PC-3 (cell line): ENCODE data around the gene FBXW7. TPM values are rescaled to one million over a fixed set of nuclear protein-coding genes. Genes with fewer than 3 reads are reported as not detected.

ENCODE experiments used
- ATAC-seq: fragments of 200-7000 bp; cut with Tn5 transposase; 2 replicates; pipeline ENCODE4 v1.9.1; 2020; ENCODE audit warnings: mild to moderate bottlenecking, moderate library complexity
- BruUV-seq: library from RNA; stranded (reverse); fragments of 400-500 nt; replicated peaks from 2 replicates; lab custom pipeline; 2021; lab: Mats Ljungman, UMichigan
- CTCF ChIA-PET: fragments of 300-600 bp; sonication (Branson Sonifier 250); formaldehyde crosslinking; loops from one replicate; lab custom pipeline; 2022; ENCODE audit warnings: antibody characterized with exemption; lab: Charles Lee
- POLR2A ChIA-PET: fragments of 300-600 bp; sonication (Branson Sonifier 250); formaldehyde crosslinking; loops from one replicate; lab custom pipeline; 2022; ENCODE audit warnings: antibody characterized with exemption; ENCODE audit not compliant: unreplicated experiment; lab: Charles Lee
- DNase-seq: peaks from one replicate; pipeline ENCODE4 v3.0.0-alpha.2; 2015
- H2AFZ ChIP-seq: fragments of 300-600 bp; sonication (generic); 2 replicates; pipeline ENCODE4 v1.6.0; 2016; ENCODE audit warnings: antibody characterized with exemption, low read length
- H3F3A ChIP-seq: fragments of 300-600 bp; sonication (generic); one replicate; pipeline ENCODE4 v1.6.0; 2017; ENCODE audit warnings: antibody characterized with exemption, low read length, control low read depth, mild to moderate bottlenecking; ENCODE audit not compliant: unreplicated experiment
- H3K27ac ChIP-seq: fragments of 300-600 bp; sonication (generic); 2 replicates; pipeline ENCODE4 v1.5.1; 2016; ENCODE audit warnings: mild to moderate bottlenecking, low read length
- H3K27me3 ChIP-seq: fragments of 300-600 bp; sonication (generic); 2 replicates; pipeline ENCODE4 v1.6.1; 2016; ENCODE audit warnings: low read length, mixed read lengths
- H3K36me3 ChIP-seq: fragments of 300-600 bp; sonication (generic); 2 replicates; pipeline ENCODE4 v1.6.1; 2016; ENCODE audit warnings: low read depth, mixed run types, low read length, mixed read lengths
- H3K4me1 ChIP-seq: fragments of 300-600 bp; sonication (generic); 2 replicates; pipeline ENCODE4 v1.5.1; 2016; ENCODE audit warnings: low read length; ENCODE audit not compliant: insufficient read depth
- H3K4me2 ChIP-seq: fragments of 300-600 bp; sonication (generic); 2 replicates; pipeline ENCODE4 v1.6.0; 2016; ENCODE audit warnings: low read length
- H3K4me3 ChIP-seq: fragments of 300-600 bp; sonication (generic); 2 replicates; pipeline ENCODE4 v1.5.1; 2016; ENCODE audit warnings: mild to moderate bottlenecking, low read length, mixed read lengths
- H3K79me2 ChIP-seq: fragments of 300-600 bp; sonication (generic); 2 replicates; pipeline ENCODE4 v1.6.1; 2017; ENCODE audit warnings: low read length, mixed read lengths
- H3K9ac ChIP-seq: fragments of 300-600 bp; sonication (generic); 2 replicates; pipeline ENCODE4 v1.6.0; 2016; ENCODE audit warnings: mild to moderate bottlenecking, low read length
- H3K9me2 ChIP-seq: fragments of 300-600 bp; sonication (generic); replicated peaks from 2 replicates; pipeline ENCODE4 v1.6.1; 2016; ENCODE audit warnings: mixed run types, low read length, mixed read lengths
- H3K9me3 ChIP-seq: fragments of 300-600 bp; sonication (generic); 2 replicates; pipeline ENCODE4 v1.6.1; 2016; ENCODE audit warnings: low read length, mixed read lengths
- H4K20me1 ChIP-seq: fragments of 300-600 bp; sonication (generic); 2 replicates; pipeline ENCODE4 v1.6.1; 2016; ENCODE audit warnings: low read length, mixed read lengths
- CTCF ChIP-seq: fragments of 300-600 bp; sonication (generic); conservative IDR thresholded peaks from 2 replicates; pipeline ENCODE4 v1.5.1; 2017; ENCODE audit warnings: antibody characterized with exemption, low read depth, mild to moderate bottlenecking, low read length
- EZH2 ChIP-seq: fragments of 300-600 bp; sonication (generic); IDR thresholded peaks from one replicate; pipeline ENCODE4 v1.6.1; 2017; ENCODE audit warnings: antibody characterized with exemption, mild to moderate bottlenecking, low read length; ENCODE audit not compliant: unreplicated experiment
- EZH2phosphoT487 ChIP-seq: fragments of 300-600 bp; sonication (generic); IDR thresholded peaks from 2 replicates; pipeline ENCODE4 v1.6.1; 2018; ENCODE audit warnings: mild to moderate bottlenecking, antibody characterized with exemption, low read length, borderline replicate concordance
- intact Hi-C: fragments of 100-400 bp; cut with micrococcal nuclease; formaldehyde crosslinking; loops from 2 replicates; pipeline ENCODE4 v1.9.0; 2023
- total RNA-seq: library from RNA; depleted of rRNA; stranded (reverse); fragments of >200 nt; gene quantifications from 2 replicates; pipeline ENCODE4 v1.2.3, GENCODE V29; 2014

FBXW7 gene
- total RNA-seq, 1 experiment from 2014 or later = 24.3 TPM

GRCh38 chr4:152514356-152514755 lies 21.5 kb downstream of the FBXW7 start:
- TF ChIP-seq EZH2phosphoT487 = no peak
- TF ChIP-seq EZH2 = no peak
- no peak for TF ChIP-seq CTCF
- CTCF ChIA-PET = no interaction called here
- POLR2A ChIA-PET = no interaction called here
- Histone ChIP-seq H3K9ac (no peak overlapping the region), H3K9me2 (no peaks in the 10 kb centered on the region), H2AFZ (no peak overlapping the region), H3K27me3 (no peaks in the 10 kb centered on the region), H4K20me1 (0 out of 2 replicates have a peak, but pooled peaks cover 4% of the 10 kb centered on the region), H3K36me3 (no peaks in the 10 kb centered on the region), H3K27ac (no peak overlapping the region), H3K9me3 (no peaks in the 10 kb centered on the region), H3K4me3 (no peak overlapping the region), H3F3A (no peaks in the 10 kb centered on the region), H3K79me2 (peaks cover 85% of the 10 kb centered on the region), H3K4me2 (no peak overlapping the region), H3K4me1 (peaks cover 14% of the 10 kb centered on the region)
- no peak for ATAC-seq
- BruUV-seq = no TSS peak
- DNase-seq = no peak
- intact Hi-C loops = no loop called here

GRCh38 chr4:152513078-152513477 lies 22.8 kb downstream of the FBXW7 start:
- H4K20me1 ChIP-seq = 0 out of 2 replicates have a peak, but pooled peaks cover 4% of the 10 kb centered on the region
- peaks cover 14% of the 10 kb centered on the region for H3K4me1 ChIP-seq
- H3K9me3 ChIP-seq = no peaks in the 10 kb centered on the region
- ChIA-PET POLR2A (no interaction called here), CTCF (no interaction called here)
- H3K36me3 ChIP-seq = no peaks in the 10 kb centered on the region
- DNase-seq (no peak), ATAC-seq (no peak)
- H3K79me2 ChIP-seq = peaks cover 86% of the 10 kb centered on the region
- H2AFZ ChIP-seq = no peak overlapping the region
- H3K4me2 ChIP-seq = no peak overlapping the region
- TF ChIP-seq CTCF (no peak), EZH2phosphoT487 (no peak), EZH2 (no peak)
- no TSS peak for BruUV-seq
- no peak overlapping the region for H3K9ac ChIP-seq
- H3K27ac ChIP-seq = no peak overlapping the region
- H3K9me2 ChIP-seq = no peaks in the 10 kb centered on the region
- intact Hi-C loops = no loop called here
- H3F3A ChIP-seq = no peaks in the 10 kb centered on the region
- no peak overlapping the region for H3K4me3 ChIP-seq
- H3K27me3 ChIP-seq = no peaks in the 10 kb centered on the region

- Histone ChIP-seq H3K4me1 (peaks cover 14% of the 10 kb centered on the region), H3K4me2 (no peak overlapping the region), H3K9me3 (no peaks in the 10 kb centered on the region), H4K20me1 (0 out of 2 replicates have a peak, but pooled peaks cover 4% of the 10 kb centered on the region), H3K4me3 (no peak overlapping the region), H3K27me3 (no peaks in the 10 kb centered on the region), H3K9ac (no peak overlapping the region), H3F3A (no peaks in the 10 kb centered on the region), H2AFZ (no peak overlapping the region), H3K9me2 (no peaks in the 10 kb centered on the region), H3K79me2 (peaks cover 86% of the 10 kb centered on the region), H3K27ac (no peak overlapping the region), H3K36me3 (no peaks in the 10 kb centered on the region)
- POLR2A ChIA-PET = no interaction called here
- DNase-seq (no peak), ATAC-seq (no peak)
- CTCF ChIA-PET = no interaction called here
- TF ChIP-seq EZH2 (no peak), CTCF (no peak), EZH2phosphoT487 (no peak)
- BruUV-seq = no TSS peak
- intact Hi-C loops = no loop called here
Measured at GRCh38 chr4:152512483-152512882, 23.4 kb downstream of the FBXW7 start.
